GM12801 (cell line): ENCODE results near the gene TACC2.

Experiments used
- TF ChIP-seq, protein P1 (sequence below): IDR thresholded peaks from one replicate; pipeline ENCODE4 v1.5.1; 2011; ENCODE audit warnings: control low read depth; ENCODE audit not compliant: insufficient read length; ENCODE audit errors: extremely low read depth

Gene TACC2

DNA sequence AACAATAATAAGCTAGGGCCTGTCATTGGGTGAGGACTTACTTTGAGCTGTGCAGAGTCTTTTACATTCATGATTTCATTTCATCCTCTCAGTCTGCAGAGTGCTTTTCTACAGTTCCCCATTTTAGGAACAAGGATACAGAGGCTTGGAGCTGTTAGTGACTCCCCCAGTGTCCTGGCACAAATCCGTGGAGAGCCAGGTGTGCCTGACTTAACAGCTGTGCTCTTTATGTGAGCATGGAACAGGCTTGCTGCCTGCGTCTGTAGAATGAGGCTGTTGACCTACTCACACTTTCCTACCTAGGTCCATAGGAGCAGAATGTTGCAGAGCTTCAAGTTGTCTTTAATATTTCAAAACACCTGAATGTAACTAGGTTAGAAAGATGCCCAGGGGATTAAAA is 231.8 kb downstream of the TACC2 start:
- TF ChIP-seq, protein P1, sequence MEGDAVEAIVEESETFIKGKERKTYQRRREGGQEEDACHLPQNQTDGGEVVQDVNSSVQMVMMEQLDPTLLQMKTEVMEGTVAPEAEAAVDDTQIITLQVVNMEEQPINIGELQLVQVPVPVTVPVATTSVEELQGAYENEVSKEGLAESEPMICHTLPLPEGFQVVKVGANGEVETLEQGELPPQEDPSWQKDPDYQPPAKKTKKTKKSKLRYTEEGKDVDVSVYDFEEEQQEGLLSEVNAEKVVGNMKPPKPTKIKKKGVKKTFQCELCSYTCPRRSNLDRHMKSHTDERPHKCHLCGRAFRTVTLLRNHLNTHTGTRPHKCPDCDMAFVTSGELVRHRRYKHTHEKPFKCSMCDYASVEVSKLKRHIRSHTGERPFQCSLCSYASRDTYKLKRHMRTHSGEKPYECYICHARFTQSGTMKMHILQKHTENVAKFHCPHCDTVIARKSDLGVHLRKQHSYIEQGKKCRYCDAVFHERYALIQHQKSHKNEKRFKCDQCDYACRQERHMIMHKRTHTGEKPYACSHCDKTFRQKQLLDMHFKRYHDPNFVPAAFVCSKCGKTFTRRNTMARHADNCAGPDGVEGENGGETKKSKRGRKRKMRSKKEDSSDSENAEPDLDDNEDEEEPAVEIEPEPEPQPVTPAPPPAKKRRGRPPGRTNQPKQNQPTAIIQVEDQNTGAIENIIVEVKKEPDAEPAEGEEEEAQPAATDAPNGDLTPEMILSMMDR, result no peak

DNA sequence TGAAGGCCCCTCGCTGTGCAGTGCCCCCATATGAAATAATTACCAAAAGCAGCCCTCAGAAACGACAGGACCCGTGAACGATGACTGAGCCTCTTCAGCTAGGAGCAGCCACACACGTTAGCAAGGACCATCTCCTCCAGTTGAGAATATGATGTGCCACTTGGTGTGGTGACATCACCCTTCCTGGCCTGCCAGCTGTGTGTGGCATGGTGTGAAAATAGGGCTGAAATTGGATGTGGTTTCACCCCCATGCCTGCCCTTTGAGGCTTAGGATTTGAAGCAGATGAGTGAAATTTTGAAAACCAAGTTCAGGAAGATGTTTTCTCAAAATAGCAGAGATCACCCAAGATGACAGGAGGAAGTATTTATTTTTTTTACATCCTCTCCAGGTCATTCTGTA is 233.0 kb downstream of the TACC2 start:
- TF ChIP-seq, protein P1, result no peak

DNA sequence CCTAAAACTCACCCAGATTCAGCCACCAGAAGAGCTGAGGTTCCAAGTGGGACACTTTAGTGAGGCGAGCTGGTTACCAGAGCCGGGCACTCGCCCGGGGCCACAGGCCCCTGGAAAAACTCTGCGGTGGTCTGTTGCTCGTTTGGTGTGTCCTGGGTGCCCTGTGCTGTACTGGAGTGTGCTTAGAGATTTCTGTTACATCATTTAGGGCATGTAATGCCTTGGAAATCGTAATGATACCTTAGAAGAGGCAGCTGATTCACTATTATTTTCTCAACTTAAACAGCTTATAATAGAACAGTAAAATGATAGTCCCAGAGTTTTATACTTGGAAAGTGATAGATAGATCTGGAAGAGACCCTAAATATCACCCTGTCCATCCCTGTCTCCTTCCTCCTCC is 233.7 kb downstream of the TACC2 start:
- TF ChIP-seq, protein P1, result no peak

DNA sequence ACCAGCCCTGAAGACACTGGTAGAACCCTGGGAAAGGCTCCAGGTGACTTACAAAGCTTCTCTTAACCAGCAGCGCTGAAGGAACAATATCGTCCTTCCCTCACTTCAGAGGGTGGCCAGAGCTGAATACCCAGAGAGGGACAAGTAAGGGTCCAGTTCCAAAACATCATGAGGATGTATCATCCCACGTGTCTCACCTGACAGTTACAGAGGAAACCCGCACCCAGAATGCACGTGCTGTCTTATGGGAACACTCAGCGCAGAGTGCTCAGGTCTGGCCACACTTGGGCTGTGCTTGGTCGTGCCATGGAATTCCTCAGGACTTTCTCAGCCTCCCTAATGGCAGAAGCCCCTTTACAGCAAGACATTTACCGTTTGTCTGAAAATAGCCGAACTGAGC is 235.2 kb downstream of the TACC2 start:
- TF ChIP-seq, protein P1, result no peak

DNA sequence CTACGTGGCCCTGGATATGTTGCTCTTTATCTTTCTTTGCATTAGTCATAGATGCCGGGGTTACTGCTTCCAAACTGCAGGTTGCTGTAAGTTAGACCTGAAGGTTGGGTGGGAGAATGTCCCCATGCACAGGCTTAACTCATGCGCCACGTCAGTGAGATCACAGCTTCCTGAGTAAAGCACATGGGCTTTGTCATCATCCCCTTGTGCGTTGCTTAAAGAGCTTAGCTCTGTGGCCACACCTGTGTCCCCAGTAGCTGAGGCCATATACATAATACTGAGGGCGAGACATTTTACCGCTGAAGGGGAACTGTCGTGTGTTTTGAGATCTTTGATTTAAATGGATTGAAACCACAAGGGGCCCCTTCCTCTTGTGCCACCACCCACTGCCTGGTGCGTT is 236.4 kb downstream of the TACC2 start:
- TF ChIP-seq, protein P1, result no peak

DNA sequence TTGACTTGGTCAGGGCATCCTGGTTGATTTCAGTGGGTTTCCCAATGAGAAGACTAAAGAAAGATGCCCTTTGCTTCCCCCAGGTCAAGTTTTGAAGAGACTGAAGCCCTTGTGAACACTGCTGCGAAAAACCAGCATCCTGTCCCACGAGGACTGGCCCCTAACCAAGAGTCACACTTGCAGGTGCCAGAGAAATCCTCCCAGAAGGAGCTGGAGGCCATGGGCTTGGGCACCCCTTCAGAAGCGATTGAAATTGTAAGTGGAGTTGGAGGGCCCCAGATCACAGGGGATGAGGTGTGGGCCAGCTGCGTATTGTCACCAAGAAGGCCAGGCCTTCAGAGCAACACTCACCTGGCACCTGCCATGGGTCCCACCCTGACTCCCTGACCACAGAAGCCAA is 238.8 kb downstream of the TACC2 start:
- TF ChIP-seq, protein P1, result no peak

DNA sequence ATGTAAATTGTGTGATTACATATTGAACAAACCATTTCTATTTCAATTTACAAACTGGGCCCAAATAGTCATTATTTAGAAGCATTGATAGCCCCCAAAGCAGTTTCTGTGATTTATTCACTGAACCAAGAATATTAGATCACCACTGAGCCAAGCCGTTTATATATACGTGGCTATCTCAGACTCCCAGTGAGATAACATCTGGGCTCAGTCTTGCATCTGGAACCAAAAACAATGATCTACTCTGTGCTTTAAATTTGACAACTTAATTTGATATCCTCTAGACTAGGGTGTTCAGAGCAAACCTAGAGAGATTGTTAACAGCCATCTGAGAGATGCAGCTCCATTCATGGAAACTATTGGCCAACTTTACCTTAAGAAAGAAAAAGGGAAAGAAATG is 240.7 kb downstream of the TACC2 start:
- TF ChIP-seq, protein P1, result no peak

DNA sequence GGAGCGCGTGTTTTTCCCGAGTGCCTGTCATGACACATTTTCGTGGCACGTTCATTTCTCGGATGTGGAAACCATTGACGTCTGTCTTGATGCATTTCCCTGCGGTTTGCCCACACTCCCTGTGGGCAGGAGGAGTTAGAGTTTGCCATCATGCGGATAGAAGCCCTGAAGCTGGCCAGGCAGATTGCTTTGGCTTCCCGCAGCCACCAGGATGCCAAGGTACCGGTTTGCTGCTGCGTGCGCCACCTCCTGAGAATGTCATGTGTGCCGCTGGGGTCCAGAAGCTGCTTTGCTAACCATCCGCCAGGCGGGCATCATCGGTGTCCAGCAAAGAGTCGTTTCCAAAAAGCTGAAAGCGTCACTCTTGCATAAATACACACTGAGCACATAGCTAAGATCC is 241.3 kb downstream of the TACC2 start:
- TF ChIP-seq, protein P1, result no peak
